RWPE1 (cell line): ENCODE results near the gene TSPAN9.

Experiments
- CTCF ChIA-PET: fragments of 350-600 bp; sonication (Branson Sonifier 250); formaldehyde crosslinking; extraction: SDS; loops from one replicate; lab custom pipeline; 2021; lab: Yijun Ruan, JAX
- POLR2A ChIA-PET: fragments of 400-600 bp; formaldehyde crosslinking; extraction: SDS; loops from one replicate; lab custom pipeline; 2020; ENCODE audit warnings: antibody characterized with exemption; ENCODE audit not compliant: low non-redundant PET; lab: Yijun Ruan, JAX
- DNase-seq: peaks from one replicate; pipeline ENCODE4 v3.0.0; 2012; ENCODE audit warnings: low spot score
- H3K27ac ChIP-seq: fragments of 450-650 bp; 2 replicates; pipeline ENCODE4 v1.5.1; 2017
- CTCF ChIP-seq: fragments of 450-650 bp; conservative IDR thresholded peaks from 2 replicates; pipeline ENCODE4 v1.5.1; 2017; ENCODE audit warnings: low read depth, mild to moderate bottlenecking

TSPAN9 gene

GRCh38 chr12:3158851-3159465, 81.8 kb downstream of the TSPAN9 start:
- ChIA-PET POLR2A (no interaction called here), CTCF (interaction anchor here (1.5 kb wide), 1 partner anchor 116 kb away, joined by 4 read pairs; no protein-coding TSS in a partner anchor)
- H3K27ac ChIP-seq: no peak overlapping the region
- DNase-seq: no peak
- TF ChIP-seq CTCF: no peak

GRCh38 chr12:3160081-3160480, 82.9 kb downstream of the TSPAN9 start:
- DNase-seq: no peak
- TF ChIP-seq CTCF: no peak
- POLR2A ChIA-PET: no interaction called here
- no peak overlapping the region for H3K27ac ChIP-seq
- CTCF ChIA-PET: no interaction called here

GRCh38 chr12:3161861-3162260, 84.7 kb downstream of the TSPAN9 start:
- DNase-seq: no peak
- POLR2A ChIA-PET: interaction anchor here (0.6 kb wide), 1 partner anchor 48 kb away, joined by 5 read pairs; no protein-coding TSS in a partner anchor
- H3K27ac ChIP-seq: no peak overlapping the region
- TF ChIP-seq CTCF: no peak
- CTCF ChIA-PET: interaction anchor here (0.6 kb wide), 1 partner anchor 117 kb away, joined by 3 read pairs; no protein-coding TSS in a partner anchor

- ChIA-PET CTCF (interaction anchor here (1.1 kb wide), 1 partner anchor 42 kb away, joined by 3 read pairs; no protein-coding TSS in a partner anchor), POLR2A (no interaction called here)
Observed at GRCh38 chr12:3164454-3165077, 87.4 kb downstream of the TSPAN9 start.

GRCh38 chr12:3165078-3165980, 88.2 kb downstream of the TSPAN9 start:
- POLR2A ChIA-PET: no interaction called here
- CTCF ChIA-PET: interaction anchor here (0.5 kb wide), 1 partner anchor 17 kb away, joined by 3 read pairs; no protein-coding TSS in a partner anchor
- no peak for TF ChIP-seq CTCF
- no peak for DNase-seq
- H3K27ac ChIP-seq: no peak overlapping the region

More at GRCh38 chr12:3164454-3165077, 87.4 kb downstream of the TSPAN9 start:
- TF ChIP-seq CTCF: no peak
- DNase-seq: no peak
- H3K27ac ChIP-seq: no peak overlapping the region

GRCh38 chr12:3167636-3168035, 90.5 kb downstream of the TSPAN9 start:
- no peak overlapping the region for H3K27ac ChIP-seq
- CTCF ChIA-PET: interaction anchor here (0.5 to 2.8 kb wide), 3 partner anchors 35 to 475 kb away, joined by 3 to 9 read pairs (median 3); no protein-coding TSS in a partner anchor
- DNase-seq: no peak
- no peak for TF ChIP-seq CTCF
- POLR2A ChIA-PET: no interaction called here
